ENCODE data around the gene MRPL49.

MRPL49 gene

DNA sequence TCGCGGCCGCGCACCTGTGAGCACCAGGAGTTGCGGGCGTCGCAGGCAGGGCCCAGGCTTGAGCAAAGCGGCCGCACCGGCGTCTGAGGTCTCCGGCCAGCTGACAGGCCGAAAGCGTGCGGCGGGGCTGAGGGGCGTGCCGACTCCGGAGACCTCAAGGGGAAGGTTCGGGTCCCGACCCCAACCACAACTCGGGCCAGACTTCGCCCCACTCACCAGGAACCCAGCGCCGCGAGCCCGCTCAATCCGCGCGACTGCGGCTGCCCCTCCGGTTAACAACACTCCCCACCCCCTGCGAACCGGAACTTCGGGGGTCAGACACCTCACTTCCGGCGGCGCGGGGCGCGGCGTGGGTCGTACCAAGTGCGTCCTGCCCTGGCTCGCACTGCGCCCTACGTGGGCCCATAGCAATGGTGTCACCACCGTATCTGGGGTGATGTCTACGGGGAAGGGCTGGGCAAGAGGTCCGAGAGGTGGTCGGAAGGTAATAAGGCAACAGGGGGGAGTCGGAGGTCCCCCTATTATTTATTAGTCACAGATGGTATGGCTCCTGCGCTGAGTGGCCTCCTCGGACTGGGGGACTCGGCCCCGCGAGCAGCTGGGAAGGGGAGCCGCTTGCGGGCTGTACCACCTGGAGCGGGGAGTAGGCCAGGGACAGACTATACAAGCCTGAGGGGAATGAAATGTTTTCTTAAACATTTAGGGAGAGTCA lies 12.3 kb downstream of the MRPL49 start, which contains the start of gene SYVN1 (continued):
- TF ChIP-seq BCL11B (tag by site-specific recombination; IDR thresholded peaks at IDR 0.05; ENCODE audit: low read depth) (peak; percentile 42; the same call in 1 of the 2 replicates), ZNF776 (tag by site-specific recombination; IDR thresholded peaks at IDR 0.05; ENCODE audit: borderline replicate concordance) (no peak), ZNF114 (tag by site-specific recombination; IDR thresholded peaks at IDR 0.05) (no peak), YY1 (tag by site-specific recombination; IDR thresholded peaks at IDR 0.05) (peak; percentile 36; the same call in 1 of the 2 replicates), ZNF514 (tag by site-specific recombination; IDR thresholded peaks at IDR 0.05) (no peak), ZNF510 (tag by site-specific recombination; IDR thresholded peaks at IDR 0.05; ENCODE audit: insufficient replicate concordance) (no peak), ZNF701 (tag by site-specific recombination; IDR thresholded peaks at IDR 0.05) (no peak), ZNF121 (tag by site-specific recombination; IDR thresholded peaks at IDR 0.05) (no peak), ZNF791 (tag by site-specific recombination; IDR thresholded peaks at IDR 0.05) (no peak), ZNF140 (tag by site-specific recombination; IDR thresholded peaks at IDR 0.05) (no peak), ZNF521 (tag by site-specific recombination; IDR thresholded peaks at IDR 0.05) (no peak), MYNN (tag by site-specific recombination; IDR thresholded peaks at IDR 0.05; ENCODE audit: borderline replicate concordance) (no peak), ZNF426 (tag by site-specific recombination; IDR thresholded peaks at IDR 0.05) (no peak), ZNF768 (tag by site-specific recombination; IDR thresholded peaks at IDR 0.05) (no peak), ZNF501 (tag by site-specific recombination; IDR thresholded peaks at IDR 0.05) (peak; percentile 74; the same call in 1 of the 2 replicates), ZNF404 (tag by site-specific recombination; IDR thresholded peaks at IDR 0.05) (no peak), TRIM28 (IDR thresholded peaks at IDR 0.05; ENCODE audit: borderline replicate concordance, low read length) (no peak)
- TF ChIP-seq, protein P1, sequence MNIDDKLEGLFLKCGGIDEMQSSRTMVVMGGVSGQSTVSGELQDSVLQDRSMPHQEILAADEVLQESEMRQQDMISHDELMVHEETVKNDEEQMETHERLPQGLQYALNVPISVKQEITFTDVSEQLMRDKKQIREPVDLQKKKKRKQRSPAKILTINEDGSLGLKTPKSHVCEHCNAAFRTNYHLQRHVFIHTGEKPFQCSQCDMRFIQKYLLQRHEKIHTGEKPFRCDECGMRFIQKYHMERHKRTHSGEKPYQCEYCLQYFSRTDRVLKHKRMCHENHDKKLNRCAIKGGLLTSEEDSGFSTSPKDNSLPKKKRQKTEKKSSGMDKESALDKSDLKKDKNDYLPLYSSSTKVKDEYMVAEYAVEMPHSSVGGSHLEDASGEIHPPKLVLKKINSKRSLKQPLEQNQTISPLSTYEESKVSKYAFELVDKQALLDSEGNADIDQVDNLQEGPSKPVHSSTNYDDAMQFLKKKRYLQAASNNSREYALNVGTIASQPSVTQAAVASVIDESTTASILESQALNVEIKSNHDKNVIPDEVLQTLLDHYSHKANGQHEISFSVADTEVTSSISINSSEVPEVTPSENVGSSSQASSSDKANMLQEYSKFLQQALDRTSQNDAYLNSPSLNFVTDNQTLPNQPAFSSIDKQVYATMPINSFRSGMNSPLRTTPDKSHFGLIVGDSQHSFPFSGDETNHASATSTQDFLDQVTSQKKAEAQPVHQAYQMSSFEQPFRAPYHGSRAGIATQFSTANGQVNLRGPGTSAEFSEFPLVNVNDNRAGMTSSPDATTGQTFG (tag by site-specific recombination; IDR thresholded peaks at IDR 0.05; ENCODE audit: borderline replicate concordance), result no peak
- TF ChIP-seq, protein P2, sequence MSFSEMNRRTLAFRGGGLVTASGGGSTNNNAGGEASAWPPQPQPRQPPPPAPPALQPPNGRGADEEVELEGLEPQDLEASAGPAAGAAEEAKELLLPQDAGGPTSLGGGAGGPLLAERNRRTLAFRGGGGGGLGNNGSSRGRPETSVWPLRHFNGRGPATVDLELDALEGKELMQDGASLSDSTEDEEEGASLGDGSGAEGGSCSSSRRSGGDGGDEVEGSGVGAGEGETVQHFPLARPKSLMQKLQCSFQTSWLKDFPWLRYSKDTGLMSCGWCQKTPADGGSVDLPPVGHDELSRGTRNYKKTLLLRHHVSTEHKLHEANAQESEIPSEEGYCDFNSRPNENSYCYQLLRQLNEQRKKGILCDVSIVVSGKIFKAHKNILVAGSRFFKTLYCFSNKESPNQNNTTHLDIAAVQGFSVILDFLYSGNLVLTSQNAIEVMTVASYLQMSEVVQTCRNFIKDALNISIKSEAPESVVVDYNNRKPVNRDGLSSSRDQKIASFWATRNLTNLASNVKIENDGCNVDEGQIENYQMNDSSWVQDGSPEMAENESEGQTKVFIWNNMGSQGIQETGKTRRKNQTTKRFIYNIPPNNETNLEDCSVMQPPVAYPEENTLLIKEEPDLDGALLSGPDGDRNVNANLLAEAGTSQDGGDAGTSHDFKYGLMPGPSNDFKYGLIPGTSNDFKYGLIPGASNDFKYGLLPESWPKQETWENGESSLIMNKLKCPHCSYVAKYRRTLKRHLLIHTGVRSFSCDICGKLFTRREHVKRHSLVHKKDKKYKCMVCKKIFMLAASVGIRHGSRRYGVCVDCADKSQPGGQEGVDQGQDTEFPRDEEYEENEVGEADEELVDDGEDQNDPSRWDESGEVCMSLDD (tag by site-specific recombination; IDR thresholded peaks at IDR 0.05), result peak; percentile 97
- TF ChIP-seq, protein P3, sequence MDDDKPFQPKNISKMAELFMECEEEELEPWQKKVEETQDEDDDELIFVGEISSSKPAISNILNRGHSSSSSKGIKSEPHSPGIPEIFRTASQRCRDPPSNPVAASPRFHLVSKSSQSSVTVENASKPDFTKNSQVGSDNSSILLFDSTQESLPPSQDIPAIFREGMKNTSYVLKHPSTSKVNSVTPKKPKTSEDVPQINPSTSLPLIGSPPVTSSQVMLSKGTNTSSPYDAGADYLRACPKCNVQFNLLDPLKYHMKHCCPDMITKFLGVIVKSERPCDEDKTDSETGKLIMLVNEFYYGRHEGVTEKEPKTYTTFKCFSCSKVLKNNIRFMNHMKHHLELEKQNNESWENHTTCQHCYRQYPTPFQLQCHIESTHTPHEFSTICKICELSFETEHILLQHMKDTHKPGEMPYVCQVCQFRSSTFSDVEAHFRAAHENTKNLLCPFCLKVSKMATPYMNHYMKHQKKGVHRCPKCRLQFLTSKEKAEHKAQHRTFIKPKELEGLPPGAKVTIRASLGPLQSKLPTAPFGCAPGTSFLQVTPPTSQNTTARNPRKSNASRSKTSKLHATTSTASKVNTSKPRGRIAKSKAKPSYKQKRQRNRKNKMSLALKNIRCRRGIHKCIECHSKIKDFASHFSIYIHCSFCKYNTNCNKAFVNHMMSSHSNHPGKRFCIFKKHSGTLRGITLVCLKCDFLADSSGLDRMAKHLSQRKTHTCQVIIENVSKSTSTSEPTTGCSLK (tag by site-specific recombination; IDR thresholded peaks at IDR 0.05), result no peak
- TF ChIP-seq, protein P4, sequence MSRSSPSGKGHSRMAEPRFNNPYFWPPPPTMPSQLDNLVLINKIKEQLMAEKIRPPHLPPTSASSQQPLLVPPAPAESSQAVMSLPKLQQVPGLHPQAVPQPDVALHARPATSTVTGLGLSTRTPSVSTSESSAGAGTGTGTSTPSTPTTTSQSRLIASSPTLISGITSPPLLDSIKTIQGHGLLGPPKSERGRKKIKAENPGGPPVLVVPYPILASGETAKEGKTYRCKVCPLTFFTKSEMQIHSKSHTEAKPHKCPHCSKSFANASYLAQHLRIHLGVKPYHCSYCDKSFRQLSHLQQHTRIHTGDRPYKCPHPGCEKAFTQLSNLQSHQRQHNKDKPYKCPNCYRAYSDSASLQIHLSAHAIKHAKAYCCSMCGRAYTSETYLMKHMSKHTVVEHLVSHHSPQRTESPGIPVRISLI (tag by site-specific recombination; IDR thresholded peaks at IDR 0.05), result no peak
- TF ChIP-seq, protein P5, sequence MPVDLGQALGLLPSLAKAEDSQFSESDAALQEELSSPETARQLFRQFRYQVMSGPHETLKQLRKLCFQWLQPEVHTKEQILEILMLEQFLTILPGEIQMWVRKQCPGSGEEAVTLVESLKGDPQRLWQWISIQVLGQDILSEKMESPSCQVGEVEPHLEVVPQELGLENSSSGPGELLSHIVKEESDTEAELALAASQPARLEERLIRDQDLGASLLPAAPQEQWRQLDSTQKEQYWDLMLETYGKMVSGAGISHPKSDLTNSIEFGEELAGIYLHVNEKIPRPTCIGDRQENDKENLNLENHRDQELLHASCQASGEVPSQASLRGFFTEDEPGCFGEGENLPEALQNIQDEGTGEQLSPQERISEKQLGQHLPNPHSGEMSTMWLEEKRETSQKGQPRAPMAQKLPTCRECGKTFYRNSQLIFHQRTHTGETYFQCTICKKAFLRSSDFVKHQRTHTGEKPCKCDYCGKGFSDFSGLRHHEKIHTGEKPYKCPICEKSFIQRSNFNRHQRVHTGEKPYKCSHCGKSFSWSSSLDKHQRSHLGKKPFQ (tag by site-specific recombination; IDR thresholded peaks at IDR 0.05), result 0 out of 2 replicates have a peak, but pooled peaks have one; percentile 13

All from HEK293 (cell line).